HK-2 (cell line): ENCODE results near the gene SMYD3.
A peak's percentile ranks its signal among the peaks of the same experiment; 100 is the strongest.

Experiments used
- DNase-seq: peaks from one replicate; pipeline ENCODE4 v3.0.0-alpha.2; 2018; ENCODE audit not compliant: unreplicated experiment

SMYD3 gene

DNA sequence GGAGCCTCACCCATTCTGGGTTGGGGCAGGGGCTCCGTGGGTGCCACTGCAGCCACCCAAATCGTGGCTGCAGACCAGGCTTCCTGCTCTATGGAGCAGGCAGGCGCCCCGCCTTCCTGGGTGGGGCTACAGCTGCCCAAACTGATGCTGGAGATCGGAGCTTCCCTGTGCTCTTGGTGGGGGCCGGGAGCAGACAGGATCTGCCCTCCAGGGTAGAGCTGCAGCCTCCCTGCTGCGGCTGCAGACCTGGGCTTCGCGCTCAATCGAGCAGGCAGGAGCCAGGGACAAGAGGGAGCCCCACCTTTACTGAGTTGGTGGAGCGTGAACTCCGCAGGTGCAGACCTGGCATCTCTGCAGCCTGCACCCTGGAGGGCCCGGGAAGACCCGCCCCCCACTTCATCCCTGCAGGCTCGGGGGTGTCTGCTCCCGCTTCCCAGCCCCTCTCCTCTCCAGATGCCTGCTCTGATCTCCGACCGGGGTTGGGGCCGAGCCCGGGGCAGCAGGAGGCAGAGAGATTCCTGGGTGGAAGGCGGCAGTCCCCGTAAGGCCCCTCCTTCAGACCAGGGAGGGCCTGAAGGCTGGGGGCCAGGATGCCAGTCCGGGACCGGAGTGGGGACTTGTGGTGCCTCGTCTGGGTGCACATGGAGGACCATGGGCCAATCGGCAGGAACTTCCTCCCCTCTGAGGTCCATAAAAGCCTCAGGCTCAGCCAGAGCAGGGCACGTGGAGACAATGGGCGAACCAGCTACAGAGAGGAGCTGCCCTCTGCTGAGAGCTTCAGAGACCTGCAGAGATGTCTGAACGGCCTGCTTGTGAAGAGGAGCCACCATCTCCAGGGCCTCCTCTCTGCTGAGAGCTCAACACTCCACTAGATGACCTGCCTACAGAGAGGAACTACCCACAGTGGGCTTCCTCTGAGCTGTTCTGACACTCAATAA lies 359.3 kb downstream of the SMYD3 start:
- no peak for DNase-seq

DNA sequence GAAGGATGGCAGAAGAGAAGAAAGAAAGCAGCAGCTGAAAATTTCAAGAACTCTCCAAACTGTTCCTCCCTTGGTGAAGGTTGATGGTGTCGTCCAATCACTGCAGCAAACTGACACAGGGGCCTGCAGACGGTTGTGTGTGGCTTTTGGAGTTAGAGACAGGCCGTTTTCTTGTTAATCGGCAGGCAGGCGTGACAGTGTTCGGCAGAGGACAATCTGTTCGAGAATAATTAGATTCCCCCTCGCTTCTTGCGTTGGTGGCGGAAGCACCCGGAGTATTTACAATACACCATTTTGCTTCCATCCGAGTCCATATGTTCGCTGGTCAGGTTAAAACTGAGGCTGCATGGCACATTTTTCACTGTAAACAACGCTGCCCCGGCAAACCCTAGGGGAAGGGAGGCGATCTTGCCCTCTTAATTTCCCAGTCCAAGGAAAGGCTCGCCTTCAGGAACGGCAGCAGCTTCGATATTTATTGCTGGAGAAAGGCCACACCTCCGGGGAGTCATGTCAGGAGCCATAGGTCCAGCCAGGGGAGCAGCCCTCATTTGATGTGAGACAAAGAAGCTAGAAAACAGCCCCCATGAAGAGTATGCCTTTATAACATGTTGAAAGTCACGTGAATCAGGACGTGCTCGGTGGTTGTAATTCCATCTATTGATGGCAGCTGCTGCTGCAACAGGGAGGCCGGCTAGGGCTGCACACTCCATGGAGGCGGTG lies 360.1 kb downstream of the SMYD3 start:
- no peak for DNase-seq

DNA sequence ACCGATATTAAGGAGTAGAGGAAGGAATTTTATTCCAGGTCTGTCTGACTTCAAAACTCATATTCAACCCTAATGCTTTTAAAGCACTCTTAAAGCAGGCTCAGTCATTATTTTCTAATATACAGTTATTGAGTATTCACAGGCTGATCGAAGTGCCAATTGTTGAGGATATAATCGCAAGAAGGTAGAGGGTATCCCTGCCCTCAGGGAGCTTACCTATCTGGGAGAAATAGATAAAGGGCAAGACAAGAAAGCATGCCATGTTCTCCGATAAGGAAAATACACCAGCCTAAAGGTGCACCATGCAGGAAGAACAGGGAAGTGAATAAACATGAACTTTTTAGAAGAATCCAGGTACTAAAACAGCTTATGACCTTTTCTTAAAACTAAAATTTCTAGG lies 361.2 kb downstream of the SMYD3 start:
- DNase-seq: no peak

DNA sequence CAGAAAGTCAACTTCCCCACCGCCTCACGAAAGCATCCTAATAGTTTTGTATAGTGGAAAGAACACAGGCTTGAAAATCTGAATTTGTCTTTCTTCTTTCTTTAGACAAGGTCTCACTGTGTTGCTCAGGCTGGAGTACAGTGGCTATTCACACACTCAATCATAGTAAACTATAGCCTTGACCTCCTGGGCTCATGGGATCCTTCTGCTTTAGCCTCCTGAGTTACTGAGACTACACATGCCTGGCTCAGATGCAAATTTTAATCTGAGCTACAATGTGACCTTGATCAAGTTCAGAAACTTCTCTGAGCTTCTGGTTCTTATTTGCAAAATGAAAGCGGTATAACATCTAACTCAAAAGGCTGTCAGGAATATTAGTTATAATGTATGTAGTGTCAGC lies 362.1 kb downstream of the SMYD3 start:
- no peak for DNase-seq

DNA sequence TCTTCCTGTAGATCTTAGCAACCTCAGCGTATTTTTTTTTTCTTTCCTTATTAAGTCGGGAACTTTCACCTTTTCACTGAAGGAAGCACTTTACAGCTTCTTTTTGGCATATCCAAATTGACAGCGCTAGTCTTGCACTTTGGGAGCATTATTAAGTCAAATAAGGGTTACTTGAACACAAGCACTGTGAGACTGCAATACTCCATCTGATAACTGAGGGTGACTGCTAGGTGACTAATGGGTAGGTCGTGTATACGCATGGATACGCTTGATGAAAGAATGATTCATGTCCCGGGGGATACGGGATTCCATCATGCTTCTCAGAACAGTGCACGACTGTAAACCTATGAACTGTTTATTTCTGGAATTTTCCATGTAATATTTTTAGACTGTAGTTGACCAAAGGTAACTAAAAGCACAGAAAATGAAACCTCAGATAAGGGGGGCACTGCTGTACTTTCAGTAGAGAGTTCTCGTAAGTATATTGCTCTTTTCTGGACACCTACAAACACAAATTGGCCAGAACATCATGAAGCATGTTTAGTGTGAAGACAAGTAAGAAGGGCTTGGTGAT lies 364.7 kb downstream of the SMYD3 start:
- DNase-seq: peak; percentile 66

DNA sequence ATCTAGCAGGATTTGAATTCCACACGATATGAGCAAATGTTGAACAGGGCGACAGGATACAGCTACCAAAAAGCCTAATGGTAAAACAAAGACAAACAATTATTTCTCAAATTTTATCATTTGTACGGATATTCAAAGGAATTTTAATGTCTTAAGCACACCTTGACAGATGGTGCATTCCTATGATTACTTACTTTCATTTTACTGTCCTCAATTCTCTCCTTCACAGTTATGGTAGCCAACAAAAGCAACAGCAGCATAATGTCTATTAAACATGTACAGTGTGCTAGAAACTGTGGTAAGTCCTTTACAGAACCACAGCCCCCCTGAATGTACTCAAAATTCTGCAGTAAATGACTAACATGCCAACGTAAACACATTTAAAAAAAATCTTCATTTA lies 365.8 kb downstream of the SMYD3 start:
- DNase-seq: no peak

DNA sequence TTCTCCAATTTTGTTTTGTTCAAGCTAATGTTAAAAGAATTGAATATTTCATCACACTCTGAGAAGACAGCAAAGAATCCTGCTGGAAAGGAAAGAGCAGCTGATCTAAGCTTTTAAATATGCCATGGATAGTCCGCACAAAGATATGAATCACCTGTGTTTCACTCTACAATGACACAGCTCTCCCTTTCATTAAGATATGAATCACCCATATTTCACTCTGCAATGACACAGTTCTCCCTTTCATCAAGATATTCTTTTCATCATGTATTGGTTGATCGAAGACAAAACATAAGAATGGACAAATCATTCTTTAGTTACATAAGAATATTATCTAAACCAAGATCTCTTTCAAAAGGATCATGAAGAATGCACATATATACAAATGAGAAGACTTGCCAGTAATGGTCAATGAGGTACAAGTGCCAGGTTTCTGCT lies 367.3 kb downstream of the SMYD3 start:
- DNase-seq: no peak

DNA sequence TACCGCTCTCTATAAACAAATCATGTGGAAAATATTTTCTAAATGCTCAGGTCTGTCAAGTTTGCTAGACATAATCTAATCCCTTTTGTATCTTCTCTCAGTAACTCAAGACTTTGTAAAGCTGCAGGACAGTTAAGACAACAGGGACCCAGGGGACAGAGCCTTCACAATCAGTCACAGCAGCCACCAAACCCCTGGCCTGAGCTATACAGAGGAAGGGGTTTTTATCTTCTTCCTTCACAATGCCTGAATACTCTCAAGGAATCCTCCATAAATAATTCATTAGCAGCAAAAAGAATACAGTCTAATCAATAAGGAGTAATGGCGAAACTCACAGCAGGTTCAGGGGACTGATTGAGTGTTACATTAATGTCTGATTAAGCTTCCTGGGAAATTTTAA lies 368.3 kb downstream of the SMYD3 start:
- DNase-seq: no peak

DNA sequence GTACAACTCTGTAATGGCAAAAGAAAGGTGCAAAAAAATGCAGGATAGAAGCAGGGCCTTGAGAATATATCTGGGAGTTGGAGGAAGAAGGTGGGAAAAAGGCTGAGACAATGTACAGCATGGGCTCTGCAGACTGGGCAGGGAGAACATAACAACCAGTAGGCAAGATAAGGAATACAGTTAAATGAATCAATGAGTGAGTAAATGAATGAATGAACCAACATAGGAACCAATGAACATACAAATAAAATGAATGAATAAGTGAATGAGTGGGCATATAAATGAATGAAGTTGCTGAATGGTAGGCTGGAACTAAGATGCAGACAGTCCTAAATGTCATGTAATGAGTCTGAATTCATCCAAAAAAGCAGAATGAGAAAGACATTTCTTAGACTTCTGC lies 370.6 kb downstream of the SMYD3 start:
- DNase-seq: no peak

DNA sequence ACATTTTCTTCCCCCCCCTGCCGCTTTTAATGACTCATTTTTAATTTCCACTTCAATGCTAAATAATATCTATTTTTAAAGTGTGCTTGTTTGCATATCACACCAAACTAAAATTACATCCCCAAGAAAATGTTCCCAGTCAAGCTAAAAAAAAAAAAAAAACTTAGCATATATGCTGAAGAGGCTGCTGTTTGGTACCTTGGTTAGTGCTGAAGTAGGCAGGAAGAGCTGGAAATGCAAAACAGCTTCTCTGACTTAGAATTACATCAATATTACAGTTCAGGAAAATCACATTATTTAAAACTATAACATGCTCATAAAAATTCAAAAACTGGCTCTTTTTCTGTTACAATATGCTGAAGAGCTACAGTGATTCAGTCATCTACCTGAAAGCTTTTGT lies 372.3 kb downstream of the SMYD3 start:
- DNase-seq: no peak

DNA sequence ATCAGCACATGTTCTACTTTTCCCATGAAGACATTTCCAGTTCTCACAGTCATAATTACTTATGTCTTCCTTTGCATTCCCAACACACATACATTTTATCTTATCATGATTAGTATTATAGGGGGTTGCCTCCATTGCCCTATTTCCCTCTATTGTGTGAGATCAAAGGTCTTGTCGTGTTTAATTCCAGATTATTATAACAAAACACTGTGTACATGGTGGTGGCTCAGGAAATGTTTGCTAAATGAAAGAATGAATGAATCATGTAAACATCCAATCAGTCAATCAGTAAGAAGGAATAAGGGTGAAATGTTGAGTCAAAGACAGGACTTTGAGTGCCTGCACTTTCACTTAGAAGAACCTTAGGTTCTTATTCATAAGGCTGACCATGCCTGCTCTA lies 376.0 kb downstream of the SMYD3 start:
- no peak for DNase-seq

DNA sequence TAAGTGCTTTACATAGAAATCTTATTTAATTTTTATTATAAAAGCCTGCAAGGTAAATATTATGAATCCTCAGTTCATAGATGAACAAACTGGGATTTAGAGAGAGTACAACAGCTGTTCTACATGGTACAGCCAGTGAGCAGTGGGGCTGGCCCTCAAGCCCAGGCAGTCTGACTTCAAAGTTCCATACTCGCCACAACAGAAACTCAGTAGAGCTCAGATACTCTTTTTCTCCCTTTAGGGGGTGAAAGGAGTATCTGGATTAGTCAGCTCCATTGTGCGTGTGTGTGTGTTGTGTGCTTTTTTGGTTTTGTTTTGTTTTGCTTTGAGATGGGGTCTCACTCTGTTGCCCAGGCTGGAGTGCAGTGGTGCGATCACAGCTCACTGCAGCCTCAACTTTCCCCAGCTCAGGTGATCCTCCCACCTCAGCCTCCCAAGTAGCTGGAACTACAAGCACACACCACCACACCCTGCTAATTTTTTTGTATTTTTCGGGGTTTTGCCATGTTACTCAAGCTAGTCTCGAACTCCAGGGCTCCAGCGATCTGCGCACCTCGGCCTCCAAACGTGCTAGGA lies 378.5 kb downstream of the SMYD3 start:
- DNase-seq: no peak

DNA sequence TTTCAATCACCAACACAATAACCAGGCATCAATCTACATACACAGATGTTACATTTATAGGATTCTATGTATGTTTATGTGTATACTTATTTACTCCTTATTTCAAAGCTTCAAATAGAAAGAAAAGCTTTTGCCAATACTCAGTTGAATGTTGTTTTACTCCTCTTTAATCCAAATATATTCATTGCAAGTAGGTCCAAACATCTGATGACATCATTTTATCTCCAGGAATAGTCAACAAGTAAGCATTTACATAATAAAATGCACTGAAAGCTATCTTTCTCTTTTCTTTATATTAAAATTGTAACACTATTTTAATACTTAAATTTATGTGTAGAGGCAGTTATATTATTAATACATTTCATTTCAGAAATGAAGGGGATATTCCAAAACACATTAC lies 380.5 kb downstream of the SMYD3 start:
- DNase-seq: no peak

DNA sequence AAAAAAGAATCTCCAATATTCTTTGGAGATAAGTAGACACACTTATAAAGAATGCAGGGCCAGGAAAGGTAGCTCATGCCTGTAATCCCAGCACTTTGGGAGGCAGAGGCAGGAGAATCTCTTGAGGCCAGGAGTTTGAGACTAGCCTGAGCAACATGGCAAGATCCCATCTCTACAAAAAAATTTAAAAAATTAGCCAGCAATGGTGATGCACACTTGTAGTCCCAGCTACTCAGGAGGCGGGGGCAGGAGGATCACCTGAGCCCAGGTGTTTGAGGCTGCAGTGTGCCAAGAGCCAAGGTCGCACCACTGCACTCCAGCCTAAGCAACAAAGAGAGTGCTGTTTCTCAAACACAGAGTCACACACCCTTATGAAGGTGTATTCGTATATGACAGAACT lies 385.0 kb downstream of the SMYD3 start:
- no peak for DNase-seq

DNA sequence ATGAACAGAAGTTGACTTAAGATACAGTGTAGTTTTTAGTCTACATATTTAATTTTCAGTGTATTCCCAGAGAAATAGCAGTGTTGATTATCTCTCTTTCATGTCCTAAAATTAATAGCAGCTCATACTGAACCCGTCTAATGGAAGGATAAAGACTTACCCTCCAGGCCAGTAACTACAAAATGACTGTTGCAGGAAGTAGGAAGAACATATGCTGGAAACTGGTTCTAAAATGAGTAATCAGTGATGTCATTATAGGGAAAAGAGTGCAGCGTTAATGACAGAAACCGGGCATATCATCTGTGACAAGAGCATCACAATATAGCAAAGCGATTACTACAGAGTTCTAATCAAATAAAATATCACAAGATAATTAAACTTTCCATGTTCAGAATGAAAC lies 385.5 kb downstream of the SMYD3 start:
- DNase-seq: no peak

DNA sequence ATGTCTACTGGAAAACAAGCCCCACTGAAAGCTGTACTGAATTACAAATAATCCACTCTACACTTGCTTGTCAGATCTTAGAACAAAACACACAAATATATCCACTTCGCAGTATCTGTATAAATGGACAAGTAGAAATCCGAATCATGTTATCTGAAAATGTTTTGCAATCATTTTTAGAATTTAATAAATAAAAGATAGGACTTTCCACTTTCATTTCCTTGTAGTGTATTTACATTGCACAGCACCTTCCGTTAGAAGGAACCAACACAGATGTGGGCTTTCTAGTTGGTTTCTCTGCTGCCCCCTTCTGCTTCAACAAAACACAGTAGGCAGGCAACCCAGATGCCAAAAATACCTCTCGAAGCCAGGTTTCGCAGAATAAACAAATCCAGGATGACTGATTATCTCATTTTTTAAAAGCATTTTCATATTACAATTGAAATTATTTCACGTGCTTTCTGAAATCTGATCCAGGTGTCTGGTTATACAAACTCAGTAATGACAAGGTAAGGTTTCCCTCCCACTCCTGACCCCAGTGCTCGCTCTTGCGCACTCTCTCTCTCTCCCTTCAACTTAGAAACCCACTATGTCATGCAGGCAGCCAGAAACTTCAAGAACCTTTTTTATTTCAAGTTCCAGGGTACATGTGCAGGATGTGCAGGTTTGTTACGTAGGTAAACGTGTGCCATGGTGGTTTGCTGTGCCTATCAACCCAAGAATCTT lies 389.9 kb downstream of the SMYD3 start:
- no peak for DNase-seq

DNA sequence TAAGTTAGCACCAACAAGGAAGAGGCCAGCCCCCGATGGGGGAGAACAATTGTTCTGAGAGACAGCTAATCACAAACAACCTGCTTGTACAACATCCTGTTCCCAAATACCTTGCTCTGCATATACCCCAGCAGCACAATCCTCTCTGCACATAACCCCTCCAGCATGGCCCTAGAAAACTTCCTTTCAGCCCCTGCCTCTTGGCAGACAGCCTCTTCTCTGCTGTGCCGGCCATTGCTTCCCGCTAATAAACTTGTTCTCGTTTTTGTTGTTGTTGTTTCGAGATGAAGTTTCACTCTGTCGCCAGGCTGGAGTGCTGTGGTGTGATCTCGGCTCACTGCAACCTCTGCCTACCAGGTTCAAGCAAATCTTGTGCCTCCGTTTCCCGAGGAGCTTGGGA lies 392.7 kb downstream of the SMYD3 start:
- DNase-seq: no peak

DNA sequence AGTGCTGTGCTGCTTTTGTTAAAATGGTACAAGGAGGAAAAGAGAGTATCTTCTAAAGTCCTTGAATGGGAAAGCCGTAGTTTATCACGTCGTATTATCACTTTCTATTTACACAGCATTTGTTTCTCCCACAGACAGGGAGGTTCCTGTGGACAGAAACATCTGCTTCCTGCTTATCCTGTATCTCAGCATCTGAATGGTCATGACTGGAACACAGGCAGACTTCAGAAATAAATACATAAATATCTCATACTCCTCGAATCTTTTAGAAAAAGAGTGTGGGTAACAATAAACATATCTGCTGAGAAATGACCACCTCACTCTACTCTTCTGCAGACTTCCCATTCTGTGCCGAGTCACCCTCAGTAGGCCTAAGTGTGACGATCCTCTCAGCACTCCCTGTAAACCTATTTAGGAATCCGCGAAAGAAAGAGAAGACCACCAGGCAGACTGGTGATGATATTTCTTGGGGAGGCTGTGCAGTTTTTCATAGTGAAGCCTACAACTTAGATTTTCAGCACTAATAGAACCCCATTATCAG lies 393.5 kb downstream of the SMYD3 start:
- DNase-seq: no peak

DNA sequence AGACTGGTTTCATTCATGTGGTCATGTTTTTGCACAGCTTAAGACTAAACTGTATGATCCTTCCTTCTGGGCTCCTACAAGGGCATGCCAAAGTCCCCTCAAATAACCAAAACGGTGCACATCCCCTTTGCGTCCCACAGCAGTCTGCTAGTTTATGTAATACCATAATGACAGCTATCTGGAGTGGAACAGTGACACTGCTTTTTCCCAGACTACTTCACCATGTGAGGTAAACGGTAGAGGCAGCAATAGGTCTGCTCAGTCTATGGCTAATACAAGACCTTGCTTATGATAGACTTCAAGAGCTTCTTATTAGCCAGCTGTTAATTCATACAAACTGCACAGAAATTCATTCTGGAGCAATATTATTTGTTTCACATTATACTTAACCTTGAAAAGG lies 395.5 kb downstream of the SMYD3 start:
- DNase-seq: no peak

DNA sequence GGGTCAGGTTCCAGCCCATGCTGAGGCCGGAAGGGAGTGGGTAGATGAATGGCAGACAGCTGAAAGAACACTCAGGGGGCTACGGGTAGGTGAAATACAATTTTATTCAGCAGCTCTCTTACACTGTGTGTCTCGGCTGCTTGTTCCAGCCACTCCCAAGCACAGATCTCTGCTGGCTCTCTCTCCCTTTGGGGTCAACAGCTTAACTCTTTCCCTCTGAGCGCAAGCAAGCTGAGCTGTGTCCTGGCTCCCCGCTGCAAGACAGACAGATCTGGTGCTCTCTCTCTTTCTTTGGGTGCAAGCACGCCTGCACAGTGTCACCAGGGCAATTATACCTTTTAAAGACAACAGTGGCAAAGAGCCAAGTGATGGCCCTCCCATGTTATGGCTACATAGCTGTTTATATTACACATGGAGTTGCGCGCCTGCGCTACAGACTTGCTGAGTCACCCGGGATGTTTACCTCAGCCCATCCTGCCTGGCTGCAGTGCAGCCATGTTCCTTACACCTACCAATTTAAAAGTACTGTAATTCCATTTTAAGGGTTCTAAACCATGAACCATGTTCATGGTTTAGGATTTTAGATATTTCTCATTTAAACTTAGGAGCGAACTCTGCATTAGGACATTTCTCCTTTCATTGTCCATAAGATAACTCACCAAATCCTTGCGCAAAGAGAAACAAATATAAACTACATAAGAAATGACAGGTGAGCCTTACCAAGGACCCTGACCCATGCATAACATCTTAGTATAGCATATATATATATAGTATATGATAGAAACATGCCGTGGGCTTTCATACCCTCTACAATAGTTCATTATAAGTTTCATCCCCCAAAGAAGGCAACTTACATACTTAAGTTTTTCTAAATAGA lies 396.5 kb downstream of the SMYD3 start:
- DNase-seq: no peak
